HEK293 (cell line): Measurements from ENCODE around the gene RHPN2.
"Not testable (repeated sequence)": the region's sequence is repeated elsewhere in the genome, so short reads cannot be mapped to it uniquely, and the experiment has no call there.

Source experiments
- EGR2 ChIP-seq: fragments of 450-650 bp; formaldehyde crosslinking; IDR thresholded peaks from 2 replicates; pipeline ENCODE4 v1.5.1; 2016; ENCODE audit warnings: low read depth, missing biosample characterization, missing genetic modification characterization
- KLF16 ChIP-seq: fragments of 450-650 bp; formaldehyde crosslinking; IDR thresholded peaks from 2 replicates; pipeline ENCODE4 v1.5.1; 2017; ENCODE audit warnings: missing biosample characterization, missing genetic modification characterization
- PRDM1 ChIP-seq: fragments of 450-650 bp; formaldehyde crosslinking; IDR thresholded peaks from 2 replicates; pipeline ENCODE4; 2016; ENCODE audit warnings: missing biosample characterization, missing genetic modification characterization
- SP2 ChIP-seq: fragments of 450-650 bp; formaldehyde crosslinking; IDR thresholded peaks from 2 replicates; pipeline ENCODE4 v1.5.1; 2016; ENCODE audit warnings: missing biosample characterization, missing genetic modification characterization
- YY1 ChIP-seq: fragments of 450-650 bp; formaldehyde crosslinking; IDR thresholded peaks from 2 replicates; pipeline ENCODE4 v1.5.1; 2018; ENCODE audit warnings: missing biosample characterization, missing genetic modification characterization
- ZBTB1 ChIP-seq: fragments of 450-650 bp; formaldehyde crosslinking; IDR thresholded peaks from 2 replicates; pipeline ENCODE4 v1.5.1; 2016; ENCODE audit warnings: missing biosample characterization, missing genetic modification characterization
- ZBTB48 ChIP-seq: fragments of 450-650 bp; formaldehyde crosslinking; IDR thresholded peaks from 2 replicates; pipeline ENCODE4 v1.5.1; 2016; ENCODE audit warnings: missing biosample characterization, missing genetic modification characterization
- ZFP3 ChIP-seq: fragments of 450-650 bp; formaldehyde crosslinking; IDR thresholded peaks from 2 replicates; pipeline ENCODE4 v1.5.1; 2016; ENCODE audit warnings: low read depth, missing biosample characterization, missing genetic modification characterization
- ZNF174 ChIP-seq: fragments of 450-650 bp; formaldehyde crosslinking; IDR thresholded peaks from 2 replicates; pipeline ENCODE4 v1.5.0; 2017; ENCODE audit warnings: missing biosample characterization, mild to moderate bottlenecking, missing genetic modification characterization
- ZNF324 ChIP-seq: fragments of 450-650 bp; formaldehyde crosslinking; IDR thresholded peaks from 2 replicates; pipeline ENCODE4 v1.5.1; 2016; ENCODE audit warnings: missing biosample characterization, missing genetic modification characterization
- ZNF561 ChIP-seq: fragments of 450-650 bp; IDR thresholded peaks from 2 replicates; pipeline ENCODE4 v1.5.1; 2018; ENCODE audit warnings: missing biosample characterization, missing genetic modification characterization, borderline replicate concordance
- TF ChIP-seq, protein P1 (sequence below): fragments of 450-650 bp; formaldehyde crosslinking; IDR thresholded peaks from 2 replicates; pipeline ENCODE4 v1.5.1; 2016; ENCODE audit warnings: missing biosample characterization, missing genetic modification characterization
- TF ChIP-seq, protein P2 (sequence below): fragments of 450-650 bp; formaldehyde crosslinking; IDR thresholded peaks from 2 replicates; pipeline ENCODE4 v1.5.1; 2016; ENCODE audit warnings: missing biosample characterization, missing genetic modification characterization

DNA sequence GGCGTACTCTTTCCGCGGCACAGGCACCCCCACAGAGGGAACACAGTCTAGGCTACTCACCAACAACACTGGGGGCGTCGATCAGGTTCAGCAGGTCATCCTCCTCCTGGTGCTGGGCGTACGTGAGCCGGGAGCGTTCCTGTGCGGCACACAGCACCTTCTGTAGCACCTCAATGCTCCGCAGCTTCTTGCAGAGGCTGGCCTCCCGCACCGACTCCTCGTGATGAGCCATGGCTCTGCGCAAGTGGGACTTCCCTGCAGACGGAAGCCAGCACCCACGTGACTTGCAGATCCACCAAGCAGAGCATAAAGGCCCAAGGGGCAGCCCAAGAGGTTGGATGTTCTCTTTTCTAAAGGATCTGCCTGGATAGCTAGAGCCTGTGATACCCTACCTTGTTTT, 68.7 kb downstream of the RHPN2 start:
- TF ChIP-seq, protein P1, sequence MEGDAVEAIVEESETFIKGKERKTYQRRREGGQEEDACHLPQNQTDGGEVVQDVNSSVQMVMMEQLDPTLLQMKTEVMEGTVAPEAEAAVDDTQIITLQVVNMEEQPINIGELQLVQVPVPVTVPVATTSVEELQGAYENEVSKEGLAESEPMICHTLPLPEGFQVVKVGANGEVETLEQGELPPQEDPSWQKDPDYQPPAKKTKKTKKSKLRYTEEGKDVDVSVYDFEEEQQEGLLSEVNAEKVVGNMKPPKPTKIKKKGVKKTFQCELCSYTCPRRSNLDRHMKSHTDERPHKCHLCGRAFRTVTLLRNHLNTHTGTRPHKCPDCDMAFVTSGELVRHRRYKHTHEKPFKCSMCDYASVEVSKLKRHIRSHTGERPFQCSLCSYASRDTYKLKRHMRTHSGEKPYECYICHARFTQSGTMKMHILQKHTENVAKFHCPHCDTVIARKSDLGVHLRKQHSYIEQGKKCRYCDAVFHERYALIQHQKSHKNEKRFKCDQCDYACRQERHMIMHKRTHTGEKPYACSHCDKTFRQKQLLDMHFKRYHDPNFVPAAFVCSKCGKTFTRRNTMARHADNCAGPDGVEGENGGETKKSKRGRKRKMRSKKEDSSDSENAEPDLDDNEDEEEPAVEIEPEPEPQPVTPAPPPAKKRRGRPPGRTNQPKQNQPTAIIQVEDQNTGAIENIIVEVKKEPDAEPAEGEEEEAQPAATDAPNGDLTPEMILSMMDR: not testable (repeated sequence)
- TF ChIP-seq ZNF561 (tag by site-specific recombination); EGR2 (tag by site-specific recombination); SP2 (tag by site-specific recombination); PRDM1 (tag by site-specific recombination); ZBTB1 (tag by site-specific recombination); ZNF324; YY1 (tag by site-specific recombination); ZBTB48 (tag by site-specific recombination); ZNF174; ZFP3; KLF16 (tag by site-specific recombination): not testable (repeated sequence)
- TF ChIP-seq, protein P2, sequence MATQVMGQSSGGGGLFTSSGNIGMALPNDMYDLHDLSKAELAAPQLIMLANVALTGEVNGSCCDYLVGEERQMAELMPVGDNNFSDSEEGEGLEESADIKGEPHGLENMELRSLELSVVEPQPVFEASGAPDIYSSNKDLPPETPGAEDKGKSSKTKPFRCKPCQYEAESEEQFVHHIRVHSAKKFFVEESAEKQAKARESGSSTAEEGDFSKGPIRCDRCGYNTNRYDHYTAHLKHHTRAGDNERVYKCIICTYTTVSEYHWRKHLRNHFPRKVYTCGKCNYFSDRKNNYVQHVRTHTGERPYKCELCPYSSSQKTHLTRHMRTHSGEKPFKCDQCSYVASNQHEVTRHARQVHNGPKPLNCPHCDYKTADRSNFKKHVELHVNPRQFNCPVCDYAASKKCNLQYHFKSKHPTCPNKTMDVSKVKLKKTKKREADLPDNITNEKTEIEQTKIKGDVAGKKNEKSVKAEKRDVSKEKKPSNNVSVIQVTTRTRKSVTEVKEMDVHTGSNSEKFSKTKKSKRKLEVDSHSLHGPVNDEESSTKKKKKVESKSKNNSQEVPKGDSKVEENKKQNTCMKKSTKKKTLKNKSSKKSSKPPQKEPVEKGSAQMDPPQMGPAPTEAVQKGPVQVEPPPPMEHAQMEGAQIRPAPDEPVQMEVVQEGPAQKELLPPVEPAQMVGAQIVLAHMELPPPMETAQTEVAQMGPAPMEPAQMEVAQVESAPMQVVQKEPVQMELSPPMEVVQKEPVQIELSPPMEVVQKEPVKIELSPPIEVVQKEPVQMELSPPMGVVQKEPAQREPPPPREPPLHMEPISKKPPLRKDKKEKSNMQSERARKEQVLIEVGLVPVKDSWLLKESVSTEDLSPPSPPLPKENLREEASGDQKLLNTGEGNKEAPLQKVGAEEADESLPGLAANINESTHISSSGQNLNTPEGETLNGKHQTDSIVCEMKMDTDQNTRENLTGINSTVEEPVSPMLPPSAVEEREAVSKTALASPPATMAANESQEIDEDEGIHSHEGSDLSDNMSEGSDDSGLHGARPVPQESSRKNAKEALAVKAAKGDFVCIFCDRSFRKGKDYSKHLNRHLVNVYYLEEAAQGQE (tag by site-specific recombination): not testable (repeated sequence)
